H4 (cell line): ENCODE results near the gene SMG1. TPM values are rescaled to one million over a fixed set of nuclear protein-coding genes. Genes with fewer than 3 reads are reported as not detected.
"Not testable (repeated sequence)": the region's sequence is repeated elsewhere in the genome, so short reads cannot be mapped to it uniquely, and the experiment has no call there.

Experiments
- DNase-seq: peaks from one replicate; pipeline ENCODE4 v3.0.0-alpha.2; 2015; ENCODE audit warnings: low spot score
- total RNA-seq: library from RNA; depleted of rRNA; stranded (reverse); fragments of >200 nt; shearing (Covaris generic); gene quantifications from 2 replicates; pipeline ENCODE4 v1.2.3, GENCODE V29; 2014

The SMG1 gene
- total RNA-seq, 1 experiment from 2014 or later = 14.5 TPM

GRCh38 chr16:18933501-18933900 lies 7.3 kb upstream of the SMG1 start:
- no peak for DNase-seq

- no peak for DNase-seq
Observed at GRCh38 chr16:18932243-18932987, 6.2 kb upstream of the SMG1 start.

- DNase-seq = no peak
Observed at GRCh38 chr16:18931756-18932155, 5.5 kb upstream of the SMG1 start.

- not testable (repeated sequence) for DNase-seq
Observed at GRCh38 chr16:18930095-18930494, 3.9 kb upstream of the SMG1 start.

- not testable (repeated sequence) for DNase-seq
Observed at GRCh38 chr16:18928073-18928472, 1.9 kb upstream of the SMG1 start.

GRCh38 chr16:18925215-18925985 lies 808 bp downstream of the SMG1 start:
- not testable (repeated sequence) for DNase-seq

GRCh38 chr16:18923935-18924334 lies 2.3 kb downstream of the SMG1 start:
- DNase-seq = not testable (repeated sequence)

- not testable (repeated sequence) for DNase-seq
Observed at GRCh38 chr16:18923124-18923523, 3.1 kb downstream of the SMG1 start.

- DNase-seq = not testable (repeated sequence)
Observed at GRCh38 chr16:18909585-18909984, 16.6 kb downstream of the SMG1 start.

- not testable (repeated sequence) for DNase-seq
Observed at GRCh38 chr16:18908716-18909115, 17.5 kb downstream of the SMG1 start.

- not testable (repeated sequence) for DNase-seq
Observed at GRCh38 chr16:18902778-18903177, 23.4 kb downstream of the SMG1 start.

- not testable (repeated sequence) for DNase-seq
Observed at GRCh38 chr16:18902044-18902443, 24.2 kb downstream of the SMG1 start.

GRCh38 chr16:18901194-18901593 lies 25.0 kb downstream of the SMG1 start:
- DNase-seq = not testable (repeated sequence)

- not testable (repeated sequence) for DNase-seq
Observed at GRCh38 chr16:18884456-18884855, 41.8 kb downstream of the SMG1 start.

GRCh38 chr16:18877734-18878133 lies 48.5 kb downstream of the SMG1 start:
- not testable (repeated sequence) for DNase-seq

- DNase-seq = not testable (repeated sequence)
Observed at GRCh38 chr16:18877259-18877658, 48.9 kb downstream of the SMG1 start.

GRCh38 chr16:18876301-18876700 lies 49.9 kb downstream of the SMG1 start:
- DNase-seq = not testable (repeated sequence)

- DNase-seq = not testable (repeated sequence)
Observed at GRCh38 chr16:18869043-18869771, 57.0 kb downstream of the SMG1 start.

- peak; percentile 6 for DNase-seq
Observed at GRCh38 chr16:18866277-18866823, 59.9 kb downstream of the SMG1 start.

GRCh38 chr16:18862891-18863290 lies 63.3 kb downstream of the SMG1 start:
- not testable (repeated sequence) for DNase-seq

GRCh38 chr16:18855196-18855595 lies 71.0 kb downstream of the SMG1 start:
- DNase-seq = no peak

- DNase-seq = no peak
Observed at GRCh38 chr16:18853694-18854093, 72.5 kb downstream of the SMG1 start.
